ENCODE measurements around the gene C6orf89. TPM values are rescaled to one million over a fixed set of nuclear protein-coding genes. Genes with fewer than 3 reads are reported as not detected.
A peak's percentile ranks its signal among the peaks of the same experiment; 100 is the strongest.

C6orf89 gene
- total RNA-seq, 8 experiments from 2014 or later, result 22.2 to 55.6 (median 34.5) TPM

GRCh38 chr6:36893976-36894932, 8.5 kb downstream of the C6orf89 start:
- 81 to 100% (median 92%) methylated on average over 1 to 8 of the region's 8 CpGs for WGBS, 10 experiments
- H3K4me3 ChIP-seq, result no peak overlapping the region
- no peaks in the 10 kb centered on the region for H3K4me1 ChIP-seq (replicated peaks in 1 of 2)
- ATAC-seq (replicated peaks in 6 of 8), result no peak
- in situ Hi-C loops (cut with MboI; ENCODE audit: low pct_unique_long_range_greater_than_20kb in 2 of 9, low sequenced_read_pairs in 9 of 9, unreplicated experiment in 9 of 9), result loop anchor here in 6 of 9 experiments (25.0 kb wide), 4 partner anchors 93 to 318 kb away; partner anchors contain the start of genes FGD2 (in 3 of the 6), MTCH1 (in 1 of the 6) and PIM1 (in 1 of the 6)
- H3K27ac ChIP-seq, result no peak overlapping the region

GRCh38 chr6:36897609-36898008, 11.9 kb downstream of the C6orf89 start:
- WGBS, 10 experiments, result 44 to 100% (median 72%) methylated on average over 2 to 6 of the region's 6 CpGs; no CpG with 5 or more reads in 2 of the 10 experiments
- in situ Hi-C loops (cut with MboI; ENCODE audit: low pct_unique_long_range_greater_than_20kb in 2 of 9, low sequenced_read_pairs in 9 of 9, unreplicated experiment in 9 of 9), result loop anchor here in 6 of 9 experiments (25.0 kb wide), 4 partner anchors 90 to 315 kb away; partner anchors contain the start of genes FGD2 (in 3 of the 6), MTCH1 (in 1 of the 6) and PIM1 (in 1 of the 6)
- no peaks in the 10 kb centered on the region for H3K4me1 ChIP-seq (replicated peaks in 1 of 2)
- peak in 2 of 8 experiments; percentile 18 to 44 for ATAC-seq (replicated peaks in 6 of 8)
- H3K4me3 ChIP-seq, result no peak overlapping the region
- H3K27ac ChIP-seq, result no peak overlapping the region

- Histone ChIP-seq H3K27ac (no peak overlapping the region), H3K4me3 (no peak overlapping the region), H3K4me1 (replicated peaks in 1 of 2) (peaks cover 0 to 2% of the 10 kb centered on the region in 2 donors)
- in situ Hi-C loops (cut with MboI; ENCODE audit: low pct_unique_long_range_greater_than_20kb in 2 of 9, low sequenced_read_pairs in 9 of 9, unreplicated experiment in 9 of 9), result no loop called here
- WGBS, 10 experiments, result 12 to 100% (median 88%) methylated on average over 1 to 4 of the region's 4 CpGs; no CpG with 5 or more reads in 1 of the 10 experiments
- peak in 3 of 8 experiments; percentile 50 to 79 (median 78) for ATAC-seq (replicated peaks in 6 of 8)
These were observed 18.4 kb downstream of the C6orf89 start for GRCh38 chr6:36904114-36904513.

GRCh38 chr6:36904851-36905393, 19.2 kb downstream of the C6orf89 start:
- WGBS, 10 experiments, result 60 to 100% (median 95%) methylated on average over 1 to 5 of the region's 5 CpGs; no CpG with 5 or more reads in 1 of the 10 experiments
- in situ Hi-C loops (cut with MboI; ENCODE audit: low pct_unique_long_range_greater_than_20kb in 2 of 9, low sequenced_read_pairs in 9 of 9, unreplicated experiment in 9 of 9), result no loop called here
- H3K4me3 ChIP-seq, result no peak overlapping the region

GRCh38 chr6:36906539-36907325, 21.0 kb downstream of the C6orf89 start:
- in situ Hi-C loops (cut with MboI; ENCODE audit: low pct_unique_long_range_greater_than_20kb in 2 of 9, low sequenced_read_pairs in 9 of 9, unreplicated experiment in 9 of 9), result no loop called here
- H3K4me3 ChIP-seq, result no peak overlapping the region
- H3K27ac ChIP-seq, result no peak overlapping the region
- 43 to 84% (median 78%) methylated on average over 1 to 2 of the region's 2 CpGs; no CpG with 5 or more reads in 7 of the 10 experiments for WGBS, 10 experiments
- peaks cover 0 to 2% of the 10 kb centered on the region in 2 donors for H3K4me1 ChIP-seq (replicated peaks in 1 of 2)
- peak in 3 of 8 experiments; percentile 47 to 73 (median 61) for ATAC-seq (replicated peaks in 6 of 8)

More at GRCh38 chr6:36904851-36905393, 19.2 kb downstream of the C6orf89 start:
- peaks cover 0 to 2% of the 10 kb centered on the region in 2 donors for H3K4me1 ChIP-seq (replicated peaks in 1 of 2)
- no peak for ATAC-seq (replicated peaks in 6 of 8)
- no peak overlapping the region for H3K27ac ChIP-seq

GRCh38 chr6:36907781-36908180, 22.0 kb downstream of the C6orf89 start:
- Histone ChIP-seq H3K4me1 (replicated peaks in 1 of 2) (peaks cover 0 to 2% of the 10 kb centered on the region in 2 donors), H3K27ac (no peak overlapping the region), H3K4me3 (no peak overlapping the region)
- ATAC-seq (replicated peaks in 6 of 8), result peak in 3 of 8 experiments; percentile 51 to 78 (median 76)
- WGBS, 10 experiments, result 50 to 100% (median 80%) methylated on average over 1 to 5 of the region's 5 CpGs; no CpG with 5 or more reads in 1 of the 10 experiments
- in situ Hi-C loops (cut with MboI; ENCODE audit: low pct_unique_long_range_greater_than_20kb in 2 of 9, low sequenced_read_pairs in 9 of 9, unreplicated experiment in 9 of 9), result no loop called here

GRCh38 chr6:36908747-36909146, 23.0 kb downstream of the C6orf89 start:
- WGBS, 10 experiments, result 50 to 100% (median 73%) methylated on average over 1 to 2 of the region's 2 CpGs; no CpG with 5 or more reads in 4 of the 10 experiments
- Histone ChIP-seq H3K4me1 (replicated peaks in 1 of 2) (peaks cover 0 to 2% of the 10 kb centered on the region in 2 donors), H3K4me3 (no peak overlapping the region), H3K27ac (no peak overlapping the region)
- in situ Hi-C loops (cut with MboI; ENCODE audit: low pct_unique_long_range_greater_than_20kb in 2 of 9, low sequenced_read_pairs in 9 of 9, unreplicated experiment in 9 of 9), result no loop called here
- peak in 3 of 8 experiments; percentile 4 to 59 (median 23) for ATAC-seq (replicated peaks in 6 of 8)

GRCh38 chr6:36912030-36912454, 26.3 kb downstream of the C6orf89 start:
- no peak overlapping the region for H3K27ac ChIP-seq
- 11 to 100% (median 85%) methylated on average over 1 to 4 of the region's 4 CpGs; no CpG with 5 or more reads in 1 of the 10 experiments for WGBS, 10 experiments
- H3K4me3 ChIP-seq, result no peak overlapping the region
- peaks cover 0 to 2% of the 10 kb centered on the region in 2 donors for H3K4me1 ChIP-seq (replicated peaks in 1 of 2)
- in situ Hi-C loops (cut with MboI; ENCODE audit: low pct_unique_long_range_greater_than_20kb in 2 of 9, low sequenced_read_pairs in 9 of 9, unreplicated experiment in 9 of 9), result no loop called here
- peak in 2 of 8 experiments; percentile 15 to 18 for ATAC-seq (replicated peaks in 6 of 8)

- no peaks in the 10 kb centered on the region for H3K4me1 ChIP-seq (replicated peaks in 1 of 2)
- in situ Hi-C loops (cut with MboI; ENCODE audit: low pct_unique_long_range_greater_than_20kb in 2 of 9, low sequenced_read_pairs in 9 of 9, unreplicated experiment in 9 of 9), result no loop called here
- 25 to 93% (median 67%) methylated on average over 1 to 7 of the region's 8 CpGs; no CpG with 5 or more reads in 2 of the 10 experiments for WGBS, 10 experiments
- peak in 2 of 8 experiments; percentile 54 to 63 for ATAC-seq (replicated peaks in 6 of 8)
- H3K4me3 ChIP-seq, result no peak overlapping the region
- H3K27ac ChIP-seq, result no peak overlapping the region
These were observed 26.8 kb downstream of the C6orf89 start for GRCh38 chr6:36912586-36912985.

- in situ Hi-C loops (cut with MboI; ENCODE audit: low pct_unique_long_range_greater_than_20kb in 2 of 9, low sequenced_read_pairs in 9 of 9, unreplicated experiment in 9 of 9), result no loop called here
- no peak for ATAC-seq (replicated peaks in 6 of 8)
- no peaks in the 10 kb centered on the region for H3K4me1 ChIP-seq (replicated peaks in 1 of 2)
- no peak overlapping the region for H3K27ac ChIP-seq
- 43 to 89% (median 80%) methylated on average over 1 to 4 of the region's 4 CpGs; no CpG with 5 or more reads in 3 of the 10 experiments for WGBS, 10 experiments
- H3K4me3 ChIP-seq, result no peak overlapping the region
These were observed 27.3 kb downstream of the C6orf89 start for GRCh38 chr6:36913082-36913481.

- WGBS, 10 experiments, result 46 to 100% (median 74%) methylated on average over 1 to 9 of the region's 10 CpGs; no CpG with 5 or more reads in 2 of the 10 experiments
- Histone ChIP-seq H3K4me1 (replicated peaks in 1 of 2) (no peaks in the 10 kb centered on the region), H3K27ac (no peak overlapping the region), H3K4me3 (no peak overlapping the region)
- peak in 1 of 8 experiments; percentile 29 for ATAC-seq (replicated peaks in 6 of 8)
- in situ Hi-C loops (cut with MboI; ENCODE audit: low pct_unique_long_range_greater_than_20kb in 2 of 9, low sequenced_read_pairs in 9 of 9, unreplicated experiment in 9 of 9), result no loop called here
These were observed 28.6 kb downstream of the C6orf89 start for GRCh38 chr6:36914227-36914794.

- H3K27ac ChIP-seq, result no peak overlapping the region
- ATAC-seq (replicated peaks in 6 of 8), result no peak
- in situ Hi-C loops (cut with MboI; ENCODE audit: low pct_unique_long_range_greater_than_20kb in 2 of 9, low sequenced_read_pairs in 9 of 9, unreplicated experiment in 9 of 9), result no loop called here
- no peak overlapping the region for H3K4me3 ChIP-seq
- H3K4me1 ChIP-seq (replicated peaks in 1 of 2), result no peaks in the 10 kb centered on the region
- WGBS, 10 experiments, result 83 to 100% (median 100%) methylated on average over 1 to 4 of the region's 4 CpGs; no CpG with 5 or more reads in 1 of the 10 experiments
These were observed 29.8 kb downstream of the C6orf89 start for GRCh38 chr6:36915599-36915998.

Data from motor neuron (in vitro differentiated cells).